IMR-90 (cell line): ENCODE measurements around the gene PRELP. TPM values are rescaled to one million over a fixed set of nuclear protein-coding genes. Genes with fewer than 3 reads are reported as not detected.

ENCODE experiments used
- ATAC-seq: fragments of 200-7000 bp; cut with Tn5 transposase; 2 replicates; pipeline ENCODE4 v1.9.1; 2020; ENCODE audit warnings: low read depth, mild to moderate bottlenecking, moderate library complexity
- BruUV-seq: library from RNA; stranded (reverse); fragments of 400-500 nt; replicated peaks from 2 replicates; lab custom pipeline; 2021; lab: Mats Ljungman, UMichigan
- CTCF ChIA-PET: fragments of 300-600 bp; formaldehyde crosslinking; extraction: SDS; loops from one replicate; lab custom pipeline; 2021; ENCODE audit warnings: antibody characterized with exemption; lab: Yijun Ruan, JAX
- POLR2A ChIA-PET: fragments of 300-600 bp; sonication (Branson Sonifier 250); formaldehyde crosslinking; loops from one replicate; lab custom pipeline; 2022; ENCODE audit warnings: antibody characterized with exemption; ENCODE audit not compliant: unreplicated experiment; lab: Charles Lee
- DNase-seq: peaks from one replicate; pipeline ENCODE4 v3.0.0; 2013
- H2AFZ ChIP-seq: replicated peaks from 2 replicates; pipeline ENCODE3; 2013; ENCODE audit warnings: low read length, mild to moderate bottlenecking; ENCODE audit not compliant: poor library complexity
- H2AK5ac ChIP-seq: 2 replicates; pipeline ENCODE4 v1.6.1; 2013; ENCODE audit warnings: low read depth, low read length, inconsistent platforms
- H2AK9ac ChIP-seq: replicated peaks from 2 replicates; pipeline ENCODE3; 2013; ENCODE audit warnings: mild to moderate bottlenecking, low read depth, low read length, moderate library complexity; ENCODE audit not compliant: poor library complexity
- H2BK120ac ChIP-seq: 2 replicates; pipeline ENCODE4 v1.6.1; 2013; ENCODE audit warnings: low read depth, low read length, inconsistent platforms
- H2BK15ac ChIP-seq: 3 replicates; pipeline ENCODE4 v1.6.1; 2013; ENCODE audit warnings: low read depth, low read length, inconsistent platforms
- H2BK20ac ChIP-seq: 2 replicates; pipeline ENCODE4 v1.6.1; 2013; ENCODE audit warnings: low read depth, mild to moderate bottlenecking, inconsistent platforms, low read length, moderate library complexity
- H2BK5ac ChIP-seq: 2 replicates; pipeline ENCODE4 v1.6.1; 2013; ENCODE audit warnings: mild to moderate bottlenecking, low read depth, low read length, inconsistent platforms; ENCODE audit not compliant: poor library complexity, severe bottlenecking
- H3K14ac ChIP-seq: replicated peaks from 2 replicates; pipeline ENCODE4 v1.6.1; 2013; ENCODE audit warnings: low read depth, low read length, inconsistent platforms
- H3K18ac ChIP-seq: 2 replicates; pipeline ENCODE4 v1.6.1; 2013; ENCODE audit warnings: low read depth, low read length, control low read depth
- H3K23ac ChIP-seq: 2 replicates; pipeline ENCODE4 v1.6.1; 2013; ENCODE audit warnings: low read depth, low read length, inconsistent platforms
- H3K27ac ChIP-seq: 2 replicates; pipeline ENCODE4 v1.5.1; 2013; ENCODE audit warnings: mild to moderate bottlenecking, control low read depth, low read length; ENCODE audit not compliant: insufficient read depth
- H3K27me3 ChIP-seq: 2 replicates; pipeline ENCODE4 v1.6.1; 2013; ENCODE audit warnings: low read length; ENCODE audit not compliant: control insufficient read depth, insufficient read depth
- H3K36me3 ChIP-seq: 2 replicates; pipeline ENCODE4 v1.6.1; 2013; ENCODE audit warnings: low read length, mixed read lengths; ENCODE audit not compliant: control insufficient read depth, insufficient read depth
- H3K4ac ChIP-seq: 2 replicates; pipeline ENCODE4 v1.6.1; 2013; ENCODE audit warnings: low read depth, low read length, inconsistent platforms
- H3K4me1 ChIP-seq: 2 replicates; pipeline ENCODE4 v1.6.1; 2013; ENCODE audit warnings: low read length, mixed read lengths; ENCODE audit not compliant: control insufficient read depth, insufficient read depth
- H3K4me2 ChIP-seq: 2 replicates; pipeline ENCODE4 v1.6.1; 2013; ENCODE audit warnings: low read depth, mild to moderate bottlenecking, control low read depth, low read length, moderate library complexity
- H3K4me3 ChIP-seq: 2 replicates; pipeline ENCODE4 v1.5.1; 2013; ENCODE audit warnings: low read depth, mild to moderate bottlenecking, control low read depth, low read length, moderate library complexity; ENCODE audit not compliant: insufficient read depth
- H3K56ac ChIP-seq: 2 replicates; pipeline ENCODE4 v1.6.1; 2013; ENCODE audit warnings: low read length, inconsistent platforms; ENCODE audit not compliant: insufficient read depth; ENCODE audit errors: extremely low read depth
- H3K79me1 ChIP-seq, 2 experiments: 2 replicates each; pipeline ENCODE4 v1.6.1; 2013; ENCODE audit warnings: low read length in 2 of 2, inconsistent platforms in 1 of 2, low read depth in 1 of 2
- H3K9ac ChIP-seq: 2 replicates; pipeline ENCODE4 v1.6.1; 2013; ENCODE audit warnings: low read depth, low read length, control low read depth
- H3K9me1 ChIP-seq: 2 replicates; pipeline ENCODE4 v1.6.1; 2013; ENCODE audit warnings: low read length, inconsistent platforms; ENCODE audit not compliant: insufficient read depth
- H3K9me3 ChIP-seq: 2 replicates; pipeline ENCODE4 v1.6.1; 2013; ENCODE audit warnings: low read length; ENCODE audit not compliant: control insufficient read depth, insufficient read depth
- H4K20me1 ChIP-seq: 2 replicates; pipeline ENCODE4 v1.6.1; 2013; ENCODE audit warnings: low read length, inconsistent platforms; ENCODE audit not compliant: insufficient read depth
- H4K5ac ChIP-seq: 2 replicates; pipeline ENCODE4 v1.6.1; 2013; ENCODE audit warnings: mild to moderate bottlenecking, low read depth, low read length, control low read depth
- H4K8ac ChIP-seq, 2 experiments: 2 replicates each; pipeline ENCODE4 v1.6.1; 2013; ENCODE audit warnings: low read depth in 2 of 2, low read length in 2 of 2, control low read depth in 1 of 2, inconsistent platforms in 1 of 2
- H4K91ac ChIP-seq: 2 replicates; pipeline ENCODE4 v1.6.1; 2013; ENCODE audit warnings: low read depth, low read length, inconsistent platforms; ENCODE audit not compliant: insufficient read depth
- BHLHE40 ChIP-seq: fragments of 150-350 bp; IDR thresholded peaks from 2 replicates; pipeline ENCODE4 v1.6.1; 2016; ENCODE audit warnings: mild to moderate bottlenecking, low read depth, low read length
- CEBPB ChIP-seq: IDR thresholded peaks from 2 replicates; pipeline ENCODE4 v1.6.1; 2012; ENCODE audit warnings: low read depth, low read length, improper control_type of control experiment
- CHD1 ChIP-seq: IDR thresholded peaks from 2 replicates; pipeline ENCODE4 v1.6.1; 2012; ENCODE audit warnings: low read depth, low read length, improper control_type of control experiment
- CTCF ChIP-seq: conservative IDR thresholded peaks from 2 replicates; pipeline ENCODE4 v1.5.1; 2012; ENCODE audit warnings: mild to moderate bottlenecking, low read depth, low read length, improper control_type of control experiment
- ELK1 ChIP-seq: fragments of 150-350 bp; IDR thresholded peaks from 2 replicates; pipeline ENCODE4 v1.6.1; 2016; ENCODE audit warnings: low read depth, mild to moderate bottlenecking, low read length, moderate library complexity, borderline replicate concordance
- FOS ChIP-seq: fragments of 150-350 bp; IDR thresholded peaks from 2 replicates; pipeline ENCODE4 v1.6.1; 2016; ENCODE audit warnings: low read depth, low read length
- MAFK ChIP-seq: IDR thresholded peaks from 2 replicates; pipeline ENCODE4 v1.6.1; 2012; ENCODE audit warnings: low read depth, low read length, improper control_type of control experiment
- MAZ ChIP-seq: IDR thresholded peaks from 2 replicates; pipeline ENCODE4 v1.6.1; 2012; ENCODE audit warnings: low read depth, mild to moderate bottlenecking, low read length, improper control_type of control experiment, moderate library complexity, borderline replicate concordance
- MXI1 ChIP-seq: IDR thresholded peaks from 2 replicates; pipeline ENCODE4 v1.6.1; 2012; ENCODE audit warnings: low read depth, mild to moderate bottlenecking, low read length, moderate library complexity, borderline replicate concordance
- NFE2L2 ChIP-seq: fragments of 150-350 bp; IDR thresholded peaks from 2 replicates; pipeline ENCODE4 v1.6.1; 2016; ENCODE audit warnings: low read depth, mild to moderate bottlenecking, low read length
- POLR2A ChIP-seq: IDR thresholded peaks from 2 replicates; pipeline ENCODE4 v1.6.1; 2012; ENCODE audit warnings: mild to moderate bottlenecking, low read depth, low read length
- RCOR1 ChIP-seq: IDR thresholded peaks from 2 replicates; pipeline ENCODE4 v1.6.1; 2012; ENCODE audit warnings: mild to moderate bottlenecking, low read length, improper control_type of control experiment; ENCODE audit not compliant: insufficient replicate concordance
- RFX5 ChIP-seq: IDR thresholded peaks from 2 replicates; pipeline ENCODE4 v1.8.0; 2012; ENCODE audit warnings: low read depth, mild to moderate bottlenecking, low read length, moderate library complexity
- SMC3 ChIP-seq: fragments of 150-350 bp; IDR thresholded peaks from 2 replicates; pipeline ENCODE4 v1.6.1; 2016; ENCODE audit warnings: low read depth, mild to moderate bottlenecking, antibody characterized with exemption, low read length, moderate library complexity
- USF2 ChIP-seq: fragments of 150-350 bp; IDR thresholded peaks from 2 replicates; pipeline ENCODE4 v1.6.1; 2017; ENCODE audit warnings: mild to moderate bottlenecking, antibody characterized with exemption, low read length, low read depth
- WGBS, 2 experiments: methylation state at CpG; one replicate each; pipeline versions ENCODE4 v1.1.5 to v1.1.7; 2013; ENCODE audit warnings: missing lambda C conversion rate in 2 of 2; ENCODE audit not compliant: insufficient read length in 1 of 2; ENCODE audit errors: extremely low coverage in 2 of 2; 5-methylcytosine and 5-hydroxymethylcytosine counted together
- dilution Hi-C: fragments of 300-500 bp; cut with HindIII; formaldehyde crosslinking; loops from one replicate; pipeline ENCODE4 v1.14.3; 2018; ENCODE audit warnings: low sequenced_read_pairs; ENCODE audit not compliant: unreplicated experiment
- in situ Hi-C: fragments of 300-500 bp; cut with MboI; formaldehyde crosslinking; loops from 3 replicates; pipeline ENCODE4 v1.14.3; 2019; ENCODE audit warnings: low sequenced_read_pairs, inconsistent platforms, mixed read lengths
- intact Hi-C: fragments of 100-400 bp; cut with micrococcal nuclease; formaldehyde crosslinking; loops from 2 replicates; pipeline ENCODE4 v1.10.0; 2022
- polyA plus RNA-seq, 3 experiments: library from polyadenylated mRNA; depleted of rRNA; stranded (reverse); fragments of >200 nt; gene quantifications; 2 replicates each; pipeline ENCODE4 v1.2.3, GENCODE V29; 2012; ENCODE audit warnings: low replicate concordance in 1 of 3
- total RNA-seq: library from RNA; depleted of rRNA; stranded (reverse); fragments of >200 nt; gene quantifications from 2 replicates; pipeline ENCODE4 v1.2.3, GENCODE V29; 2012

The PRELP gene
- total and polyA plus RNA-seq, 2 of the 4 experiments (the other 2 are of a cell fraction), result 0.56 TPM; not detected in 1

- peak overlapping the region; percentile 93 for H3K27ac ChIP-seq
- no peaks in the 10 kb centered on the region for H3K36me3 ChIP-seq
- H3K4me2 ChIP-seq, result peak overlapping the region; percentile 49
- peak overlapping the region; percentile 99 for H2AK9ac ChIP-seq
- H4K20me1 ChIP-seq, result no peaks in the 10 kb centered on the region
- H2BK5ac ChIP-seq, result peak overlapping the region; percentile 98
- H3K23ac ChIP-seq, result peak overlapping the region; percentile 91
- peak overlapping the region; percentile 87 to 95 for H4K8ac ChIP-seq
- ChIA-PET CTCF (no interaction called here), POLR2A (no interaction called here)
- peak overlapping the region; percentile 88 for H4K5ac ChIP-seq
- peak overlapping the region; percentile 98 for H2BK20ac ChIP-seq
- peak overlapping the region; percentile 98 for H2BK15ac ChIP-seq
- no peak overlapping the region for H3K4me3 ChIP-seq
- WGBS, 2 experiments, result 0% methylated on average over 1 of the region's 1 CpG; no CpG with 5 or more reads in 1 of the 2 experiments
- peak overlapping the region; percentile 99 for H4K91ac ChIP-seq
- peak overlapping the region; percentile 91 for H3K56ac ChIP-seq
- peaks cover 10 to 53% of the 10 kb centered on the region in 2 experiments; a peak in 3 of 4 replicates for H3K79me1 ChIP-seq
- no TSS peak for BruUV-seq
- H2BK120ac ChIP-seq, result peak overlapping the region; percentile 99
- peak overlapping the region; percentile 77 for H2AFZ ChIP-seq
- peaks cover 38% of the 10 kb centered on the region for H3K4me1 ChIP-seq
- H2AK5ac ChIP-seq, result peak overlapping the region; percentile 99
- ATAC-seq, result no peak; the same call in 1 of the 2 replicates
- intact Hi-C loops (loop anchor here (2.0 kb wide), 1 partner anchor 44 kb away; no protein-coding TSS in a partner anchor), in situ Hi-C loops (no loop called here), dilution Hi-C loops (no loop called here)
- H3K14ac ChIP-seq, result peak overlapping the region; percentile 96
- DNase-seq, result no peak
- H3K9ac ChIP-seq, result peak overlapping the region; percentile 66
- peaks cover 40% of the 10 kb centered on the region for H3K9me1 ChIP-seq
- no peaks in the 10 kb centered on the region for H3K9me3 ChIP-seq
- no peaks in the 10 kb centered on the region for H3K27me3 ChIP-seq
- peak overlapping the region; percentile 85 for H3K18ac ChIP-seq
- TF ChIP-seq SMC3 (no peak), NFE2L2 (no peak), MAZ (no peak), USF2 (no peak), CTCF (no peak), CEBPB (no peak), RFX5 (no peak), ELK1 (no peak), POLR2A (no peak), BHLHE40 (no peak), RCOR1 (no peak), MXI1 (no peak), CHD1 (no peak), FOS (no peak), MAFK (no peak)
- H3K4ac ChIP-seq, result peak overlapping the region; percentile 99
Observed at GRCh38 chr1:203512517-203512847, 36.9 kb downstream of the PRELP start.
